GM12878 (cell line): ENCODE measurements around the gene CD82. TPM values are rescaled to one million over a fixed set of nuclear protein-coding genes. Genes with fewer than 3 reads are reported as not detected.

ENCODE experiments used
- ATF2 ChIP-seq: IDR thresholded peaks from 2 replicates; pipeline ENCODE4 v1.6.1; 2012; ENCODE audit warnings: low read length, inconsistent platforms
- CEBPB ChIP-seq, 2 experiments: fragments of 150-350 bp in 1 of 2; IDR thresholded peaks; 2 replicates each; pipeline ENCODE4 v1.6.1; 2012 to 2014; ENCODE audit warnings: low read depth in 2 of 2, low read length in 2 of 2, borderline replicate concordance in 1 of 2, inconsistent platforms in 1 of 2
- CHD1 ChIP-seq: IDR thresholded peaks from 2 replicates; pipeline ENCODE4 v1.6.1; 2012; ENCODE audit warnings: low read depth, low read length, improper control_type of control experiment
- FOXK2 ChIP-seq: fragments of 450-650 bp; IDR thresholded peaks from 2 replicates; pipeline ENCODE4 v1.6.1; 2017; ENCODE audit warnings: mild to moderate bottlenecking, moderate library complexity
- FOXM1 ChIP-seq: IDR thresholded peaks from 2 replicates; pipeline ENCODE4 v1.6.1; 2012; ENCODE audit warnings: low read depth, mild to moderate bottlenecking, inconsistent platforms, low read length, moderate library complexity
- MAX ChIP-seq: IDR thresholded peaks from 2 replicates; pipeline ENCODE4 v1.6.1; 2012; ENCODE audit warnings: low read depth, low read length, improper control_type of control experiment
- NFYA ChIP-seq: IDR thresholded peaks from 2 replicates; pipeline ENCODE4 v1.6.1; 2011; ENCODE audit warnings: low read depth, mild to moderate bottlenecking, low read length, improper control_type of control experiment, borderline replicate concordance
- RAD51 ChIP-seq: fragments of 450-650 bp; IDR thresholded peaks from 2 replicates; pipeline ENCODE4 v1.6.1; 2016; ENCODE audit warnings: moderate library complexity, mild to moderate bottlenecking, inconsistent platforms
- RELB ChIP-seq: fragments of 450-650 bp; IDR thresholded peaks from 2 replicates; pipeline ENCODE4 v1.6.1; 2017; ENCODE audit warnings: low read depth, mild to moderate bottlenecking, moderate library complexity
- SIN3A ChIP-seq: IDR thresholded peaks from 2 replicates; pipeline ENCODE4 v1.6.1; 2012; ENCODE audit warnings: low read depth, low read length, improper control_type of control experiment
- SMAD1 ChIP-seq: fragments of 450-650 bp; IDR thresholded peaks from 2 replicates; pipeline ENCODE4 v1.6.1; 2018; ENCODE audit warnings: mild to moderate bottlenecking, low read depth; ENCODE audit not compliant: partially characterized antibody
- SREBF2 ChIP-seq: IDR thresholded peaks from 2 replicates; pipeline ENCODE4 v1.6.1; 2012; ENCODE audit warnings: mild to moderate bottlenecking, low read length
- TCF12 ChIP-seq: IDR thresholded peaks from 2 replicates; pipeline ENCODE4 v1.6.1; 2011; ENCODE audit warnings: low read depth, mild to moderate bottlenecking, low read length
- USF2 ChIP-seq: IDR thresholded peaks from 2 replicates; pipeline ENCODE4 v1.6.1; 2011; ENCODE audit warnings: low read depth, low read length, improper control_type of control experiment, borderline replicate concordance
- ZBED1 ChIP-seq: IDR thresholded peaks from 2 replicates; pipeline ENCODE4 v1.6.1; 2016; ENCODE audit warnings: borderline replicate concordance
- ZNF24 ChIP-seq: fragments of 450-650 bp; IDR thresholded peaks from 2 replicates; pipeline ENCODE4 v1.6.1; 2017; ENCODE audit warnings: antibody characterized with exemption, mild to moderate bottlenecking
- ZNF274 ChIP-seq: IDR thresholded peaks from one replicate; pipeline ENCODE4 v1.8.0; 2011; ENCODE audit not compliant: insufficient read length, insufficient read depth
- ZSCAN29 ChIP-seq: fragments of 450-650 bp; IDR thresholded peaks from 2 replicates; pipeline ENCODE4 v1.6.1; 2017; ENCODE audit warnings: mild to moderate bottlenecking, moderate library complexity
- polyA plus RNA-seq, 11 experiments: library from polyadenylated mRNA; depleted of rRNA in 4 of 11; unstranded in 6 of 11; stranded (reverse) in 5 of 11; fragments of >200 nt; fragmentation: Nextera tagmentation in 4 of 11; fragmentation: Illumina TruSeq in 1 of 11; extraction: Ambion mirVana in 4 of 11; extraction: Trizol in 1 of 11; gene quantifications; 1 replicate in 1 of 11; 2 replicates in 10 of 11; pipeline versions ENCODE4 v1.2.1 to v1.2.3, GENCODE V29; 2011 to 2016; ENCODE audit warnings: inconsistent platforms in 2 of 11, missing spikeins in 2 of 11, low read depth in 1 of 11
- total RNA-seq, 4 experiments: library from RNA; depleted of rRNA in 3 of 4; stranded (reverse); fragments of >200 nt in 3 of 4; fragmentation: Illumina TruSeq in 1 of 4; extraction: Trizol in 1 of 4; gene quantifications; 2 replicates each; pipeline versions ENCODE4 v1.2.1 to v1.2.3, GENCODE V29; 2013 to 2021
- TF ChIP-seq, protein P1 (sequence below): fragments of 450-650 bp; IDR thresholded peaks from 2 replicates; pipeline ENCODE4 v1.6.1; 2017; ENCODE audit warnings: mild to moderate bottlenecking, moderate library complexity

Gene CD82
- total and polyA plus RNA-seq, 10 of the 15 experiments (the other 5 are each of a cell fraction or from before 2014, with no cell fraction given), result 5.2 to 180 (median 84.7) TPM

GRCh38 chr11:44566952-44567875 lies 1.8 kb downstream of the CD82 start (continued):
- TF ChIP-seq NFYA (no peak), FOXM1 (no peak), CHD1 (no peak), USF2 (peak; percentile 35; the same call in 1 of the 2 replicates), ZNF24 (no peak), SIN3A (0 out of 2 replicates have a peak, but pooled peaks have one; percentile 34), ZNF274 (no peak), RELB (no peak), ZBED1 (no peak), CEBPB (IDR thresholded peaks at IDR 0.05; ENCODE audit: borderline replicate concordance in 1 of 2, low read depth in 2 of 2, low read length in 2 of 2) (no peak), ATF2 (no peak), SMAD1 (no peak), MAX (0 out of 2 replicates have a peak, but pooled peaks have one; percentile 44), ZSCAN29 (no peak), FOXK2 (no peak), TCF12 (no peak), RAD51 (no peak), SREBF2 (no peak)
- TF ChIP-seq, protein P1, sequence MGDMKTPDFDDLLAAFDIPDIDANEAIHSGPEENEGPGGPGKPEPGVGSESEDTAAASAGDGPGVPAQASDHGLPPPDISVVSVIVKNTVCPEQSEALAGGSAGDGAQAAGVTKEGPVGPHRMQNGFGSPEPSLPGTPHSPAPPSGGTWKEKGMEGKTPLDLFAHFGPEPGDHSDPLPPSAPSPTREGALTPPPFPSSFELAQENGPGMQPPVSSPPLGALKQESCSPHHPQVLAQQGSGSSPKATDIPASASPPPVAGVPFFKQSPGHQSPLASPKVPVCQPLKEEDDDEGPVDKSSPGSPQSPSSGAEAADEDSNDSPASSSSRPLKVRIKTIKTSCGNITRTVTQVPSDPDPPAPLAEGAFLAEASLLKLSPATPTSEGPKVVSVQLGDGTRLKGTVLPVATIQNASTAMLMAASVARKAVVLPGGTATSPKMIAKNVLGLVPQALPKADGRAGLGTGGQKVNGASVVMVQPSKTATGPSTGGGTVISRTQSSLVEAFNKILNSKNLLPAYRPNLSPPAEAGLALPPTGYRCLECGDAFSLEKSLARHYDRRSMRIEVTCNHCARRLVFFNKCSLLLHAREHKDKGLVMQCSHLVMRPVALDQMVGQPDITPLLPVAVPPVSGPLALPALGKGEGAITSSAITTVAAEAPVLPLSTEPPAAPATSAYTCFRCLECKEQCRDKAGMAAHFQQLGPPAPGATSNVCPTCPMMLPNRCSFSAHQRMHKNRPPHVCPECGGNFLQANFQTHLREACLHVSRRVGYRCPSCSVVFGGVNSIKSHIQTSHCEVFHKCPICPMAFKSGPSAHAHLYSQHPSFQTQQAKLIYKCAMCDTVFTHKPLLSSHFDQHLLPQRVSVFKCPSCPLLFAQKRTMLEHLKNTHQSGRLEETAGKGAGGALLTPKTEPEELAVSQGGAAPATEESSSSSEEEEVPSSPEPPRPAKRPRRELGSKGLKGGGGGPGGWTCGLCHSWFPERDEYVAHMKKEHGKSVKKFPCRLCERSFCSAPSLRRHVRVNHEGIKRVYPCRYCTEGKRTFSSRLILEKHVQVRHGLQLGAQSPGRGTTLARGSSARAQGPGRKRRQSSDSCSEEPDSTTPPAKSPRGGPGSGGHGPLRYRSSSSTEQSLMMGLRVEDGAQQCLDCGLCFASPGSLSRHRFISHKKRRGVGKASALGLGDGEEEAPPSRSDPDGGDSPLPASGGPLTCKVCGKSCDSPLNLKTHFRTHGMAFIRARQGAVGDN, result no peak
